HG02623 (cell line): ENCODE results near the gene ANKRD29.
"Not testable (repeated sequence)": the region's sequence is repeated elsewhere in the genome, so short reads cannot be mapped to it uniquely, and the experiment has no call there.

Experiments used
- ATAC-seq: cut with Tn5 transposase; IDR thresholded peaks from one replicate; pipeline ENCODE4 v1.9.1; 2021; ENCODE audit warnings: moderate library complexity; ENCODE audit not compliant: unreplicated experiment

Gene ANKRD29

GRCh38 chr18:23585007-23585871 is 77.5 kb downstream of the ANKRD29 start:
- no peak for ATAC-seq

GRCh38 chr18:23584019-23584983 is 78.4 kb downstream of the ANKRD29 start:
- no peak for ATAC-seq

- ATAC-seq, result no peak
Observed at GRCh38 chr18:23583071-23583865, 79.4 kb downstream of the ANKRD29 start.

- ATAC-seq, result no peak
Observed at GRCh38 chr18:23580677-23581367, 81.9 kb downstream of the ANKRD29 start.

- no peak for ATAC-seq
Observed at GRCh38 chr18:23578891-23579653, 83.6 kb downstream of the ANKRD29 start.

- no peak for ATAC-seq
Observed at GRCh38 chr18:23578067-23578701, 84.5 kb downstream of the ANKRD29 start.

GRCh38 chr18:23577521-23577920 is 85.2 kb downstream of the ANKRD29 start:
- ATAC-seq, result not testable (repeated sequence)

- no peak for ATAC-seq
Observed at GRCh38 chr18:23575309-23575651, 87.4 kb downstream of the ANKRD29 start.

- ATAC-seq, result no peak
Observed at GRCh38 chr18:23574611-23575308, 88.0 kb downstream of the ANKRD29 start.

GRCh38 chr18:23573626-23574431 is 88.9 kb downstream of the ANKRD29 start:
- no peak for ATAC-seq

- ATAC-seq, result no peak
Observed at GRCh38 chr18:23573020-23573419, 89.7 kb downstream of the ANKRD29 start.

GRCh38 chr18:23572570-23572969 is 90.1 kb downstream of the ANKRD29 start:
- no peak for ATAC-seq

- ATAC-seq, result no peak
Observed at GRCh38 chr18:23572012-23572411, 90.7 kb downstream of the ANKRD29 start.

- no peak for ATAC-seq
Observed at GRCh38 chr18:23570912-23571504, 91.7 kb downstream of the ANKRD29 start.

- ATAC-seq, result no peak
Observed at GRCh38 chr18:23569299-23570063, 93.2 kb downstream of the ANKRD29 start.

GRCh38 chr18:23568281-23569138 is 94.2 kb downstream of the ANKRD29 start:
- no peak for ATAC-seq
